ENCODE measurements around the gene MIAT.

DNA sequence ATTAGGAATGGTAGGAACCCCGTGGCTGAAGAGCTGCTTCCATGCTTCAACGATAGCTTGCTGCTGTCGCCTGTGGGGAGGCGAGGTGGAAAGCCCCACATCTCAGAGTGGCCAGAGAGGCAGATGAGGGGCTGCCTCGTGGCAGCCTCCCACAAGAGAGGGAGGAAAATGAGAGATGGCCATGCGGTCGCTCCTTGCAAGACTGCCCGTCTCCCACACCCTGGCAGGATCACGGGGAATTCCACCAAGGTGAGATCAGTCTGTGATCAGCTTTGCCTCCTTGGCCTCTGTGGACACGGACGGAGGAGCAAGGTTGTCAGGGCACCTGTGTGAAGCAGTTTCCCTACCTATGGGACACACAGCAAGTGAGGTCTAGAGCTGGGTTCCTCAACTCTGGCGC, 32.6 kb upstream of the MIAT start:
- TF ChIP-seq JUND (IDR thresholded peaks at IDR 0.05; ENCODE audit: low read length) (no peak), POLR2AphosphoS5 (IDR thresholded peaks at IDR 0.05; ENCODE audit: low read depth, low read length) (no peak), RNF2 (IDR thresholded peaks at IDR 0.05; ENCODE audit: borderline replicate concordance, low read depth, low read length, missing control alignments, poor library complexity, severe bottlenecking) (no peak), TEAD4 (IDR thresholded peaks at IDR 0.05; ENCODE audit: low read depth, low read length) (no peak), EP300 (IDR thresholded peaks at IDR 0.05; ENCODE audit: borderline replicate concordance in 1 of 2, low read depth in 2 of 2, low read length in 2 of 2) (no peak)
- TF ChIP-seq, protein P1, sequence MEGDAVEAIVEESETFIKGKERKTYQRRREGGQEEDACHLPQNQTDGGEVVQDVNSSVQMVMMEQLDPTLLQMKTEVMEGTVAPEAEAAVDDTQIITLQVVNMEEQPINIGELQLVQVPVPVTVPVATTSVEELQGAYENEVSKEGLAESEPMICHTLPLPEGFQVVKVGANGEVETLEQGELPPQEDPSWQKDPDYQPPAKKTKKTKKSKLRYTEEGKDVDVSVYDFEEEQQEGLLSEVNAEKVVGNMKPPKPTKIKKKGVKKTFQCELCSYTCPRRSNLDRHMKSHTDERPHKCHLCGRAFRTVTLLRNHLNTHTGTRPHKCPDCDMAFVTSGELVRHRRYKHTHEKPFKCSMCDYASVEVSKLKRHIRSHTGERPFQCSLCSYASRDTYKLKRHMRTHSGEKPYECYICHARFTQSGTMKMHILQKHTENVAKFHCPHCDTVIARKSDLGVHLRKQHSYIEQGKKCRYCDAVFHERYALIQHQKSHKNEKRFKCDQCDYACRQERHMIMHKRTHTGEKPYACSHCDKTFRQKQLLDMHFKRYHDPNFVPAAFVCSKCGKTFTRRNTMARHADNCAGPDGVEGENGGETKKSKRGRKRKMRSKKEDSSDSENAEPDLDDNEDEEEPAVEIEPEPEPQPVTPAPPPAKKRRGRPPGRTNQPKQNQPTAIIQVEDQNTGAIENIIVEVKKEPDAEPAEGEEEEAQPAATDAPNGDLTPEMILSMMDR (IDR thresholded peaks at IDR 0.05; ENCODE audit: control extremely low read depth in 1 of 3, insufficient read depth in 1 of 3, low read depth in 1 of 3, low read length in 3 of 3) = no peak

Measured in H1 (cell line).